Measurements from ENCODE around the gene XBP1.

GRCh38 chr22:28819253-28820096, 19.1 kb upstream of the XBP1 start:
- TF ChIP-seq PML (IDR thresholded peaks at IDR 0.05; ENCODE audit: low read length) (no peak), RB1 (IDR thresholded peaks at IDR 0.05; ENCODE audit: borderline replicate concordance) (no peak), MXI1 (IDR thresholded peaks at IDR 0.05; ENCODE audit: low read depth, low read length) (no peak), EGR1 (IDR thresholded peaks at IDR 0.05; ENCODE audit: borderline replicate concordance in 1 of 2, low read depth in 2 of 2, low read length in 2 of 2) (no peak)

All from GM12878 (cell line).